GM18507 (cell line): Measurements from ENCODE around the gene HS6ST2.

ENCODE experiments used
- DNase-seq: peaks from one replicate; pipeline ENCODE4 v3.0.0; 2011; ENCODE audit warnings: low read depth; ENCODE audit not compliant: insufficient read length; ENCODE audit errors: extremely low spot score
- FAIRE-seq: peaks from 2 replicates; lab custom pipeline; 2011; peaks lifted over from hg19 to GRCh38; lab: Jason Lieb, UNC

HS6ST2 gene

DNA sequence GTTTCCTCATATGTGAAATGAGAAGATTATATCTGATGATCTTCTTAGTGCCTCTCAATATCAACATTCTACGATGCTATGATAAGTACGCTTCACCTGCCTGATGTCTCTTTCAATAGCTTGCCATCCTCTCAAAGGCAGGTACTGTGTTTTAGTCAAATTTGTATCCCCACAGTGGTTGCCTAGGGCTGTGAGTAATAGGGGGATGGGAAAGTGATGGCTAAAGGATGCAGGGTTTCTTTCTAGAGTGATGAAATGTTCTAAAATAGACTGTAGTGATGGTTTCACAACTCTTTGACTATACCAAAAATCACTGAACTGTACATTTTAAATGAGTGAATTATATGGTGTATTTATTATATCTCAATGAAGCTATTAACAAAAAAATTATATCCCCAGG is 142.8 kb downstream of the HS6ST2 start:
- DNase-seq, result no peak
- FAIRE-seq, result no peak

DNA sequence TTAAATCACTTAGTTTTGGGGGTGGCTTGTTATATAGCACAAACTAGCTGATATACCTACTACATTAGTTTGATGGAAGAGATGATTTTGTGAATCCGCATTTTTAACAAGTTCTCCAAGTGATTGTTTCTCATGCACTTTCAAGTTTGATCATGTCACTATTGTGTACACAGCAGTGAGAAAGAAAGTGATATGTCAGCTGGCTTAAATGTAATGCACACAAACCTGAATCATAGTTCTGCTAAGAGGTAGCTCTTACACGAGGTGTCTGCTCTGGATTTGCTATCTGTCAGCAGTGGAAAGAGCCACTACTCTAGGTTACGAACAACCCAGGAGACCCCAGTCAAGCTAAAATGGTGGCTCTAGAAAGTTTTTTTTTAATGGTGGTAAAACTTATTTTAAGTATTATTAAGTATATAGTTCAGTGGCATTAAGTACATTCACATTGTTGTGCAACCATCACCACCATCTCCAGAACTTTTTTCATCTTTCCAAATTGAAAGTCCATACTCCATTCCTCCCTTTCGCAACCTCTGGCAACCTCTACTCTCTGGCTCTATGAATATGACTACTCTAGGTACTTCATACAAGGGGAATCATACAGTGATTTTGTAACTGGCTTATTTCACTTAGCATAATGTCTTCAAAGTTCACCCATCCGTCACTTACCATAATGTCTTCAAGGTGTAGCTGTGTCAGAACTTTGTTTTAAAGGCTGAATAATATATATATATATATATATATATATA is 147.3 kb downstream of the HS6ST2 start:
- FAIRE-seq, result no peak
- no peak for DNase-seq

DNA sequence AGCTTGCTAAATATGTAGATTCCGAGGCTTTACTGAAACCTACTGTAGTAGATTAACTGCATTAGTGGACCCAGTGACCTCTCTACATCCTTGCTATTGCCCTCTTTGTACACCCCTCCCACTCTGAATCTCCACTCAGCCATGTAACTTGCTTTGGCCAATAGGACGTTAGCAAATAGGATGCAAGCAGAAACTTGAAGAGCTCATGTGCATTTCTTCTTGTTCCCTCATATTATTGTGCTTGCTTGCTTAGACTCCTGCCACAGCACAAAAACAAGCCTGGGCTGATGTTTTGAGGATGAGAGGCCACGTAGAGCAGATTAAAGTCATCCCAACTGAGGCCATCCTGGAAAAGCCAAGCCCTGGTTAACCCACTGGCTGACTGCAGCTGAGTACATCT is 147.9 kb downstream of the HS6ST2 start:
- DNase-seq, result no peak
- no peak for FAIRE-seq

DNA sequence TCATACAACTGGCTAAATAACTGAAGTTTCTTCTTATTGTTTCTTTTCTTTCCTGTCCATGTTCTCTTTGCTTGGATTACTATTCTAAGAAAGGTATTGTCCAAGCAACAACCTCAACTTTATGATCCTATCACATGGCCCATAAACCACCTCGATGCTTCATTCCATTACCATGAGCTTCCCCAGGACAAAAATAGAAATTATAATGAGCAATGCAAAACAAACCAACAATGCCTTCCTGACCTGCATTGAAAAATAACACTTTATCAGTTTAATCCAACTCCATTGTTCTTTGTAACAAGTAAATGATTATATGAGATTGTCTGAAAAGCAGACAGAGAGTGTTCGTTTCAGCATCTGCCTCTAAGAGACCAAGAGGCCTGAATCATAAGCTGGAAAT is 148.8 kb downstream of the HS6ST2 start:
- DNase-seq, result no peak
- no peak for FAIRE-seq

DNA sequence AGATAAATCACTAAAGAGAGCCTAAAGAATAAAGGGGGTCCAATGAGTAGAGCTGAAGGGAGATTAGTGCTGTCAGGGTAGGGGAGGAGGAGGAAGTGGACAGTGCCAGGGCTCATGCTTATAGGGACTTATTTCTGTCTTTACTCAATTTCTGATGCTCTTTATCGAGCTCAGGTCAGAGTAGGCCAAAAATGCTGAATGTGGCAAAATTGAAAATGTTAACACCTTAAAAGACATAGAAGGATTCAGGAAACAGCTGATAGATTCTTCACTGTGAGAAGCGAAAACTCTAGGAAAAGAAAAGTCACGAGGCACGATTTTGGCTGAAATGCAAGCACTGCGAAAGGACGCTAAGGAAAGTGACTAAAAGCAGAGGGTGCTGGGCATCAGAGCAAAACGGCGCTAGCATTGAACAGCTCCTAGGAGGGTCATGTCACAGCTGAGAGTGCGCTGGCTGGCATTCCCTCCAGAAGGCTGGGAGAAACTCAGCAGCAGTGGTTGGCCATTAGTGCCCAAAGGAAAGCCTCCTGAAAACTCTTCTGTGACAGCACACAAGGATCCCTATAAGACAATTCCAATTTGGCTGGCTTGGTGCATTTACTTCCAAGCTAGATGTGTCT is 150.9 kb downstream of the HS6ST2 start:
- DNase-seq, result no peak

DNA sequence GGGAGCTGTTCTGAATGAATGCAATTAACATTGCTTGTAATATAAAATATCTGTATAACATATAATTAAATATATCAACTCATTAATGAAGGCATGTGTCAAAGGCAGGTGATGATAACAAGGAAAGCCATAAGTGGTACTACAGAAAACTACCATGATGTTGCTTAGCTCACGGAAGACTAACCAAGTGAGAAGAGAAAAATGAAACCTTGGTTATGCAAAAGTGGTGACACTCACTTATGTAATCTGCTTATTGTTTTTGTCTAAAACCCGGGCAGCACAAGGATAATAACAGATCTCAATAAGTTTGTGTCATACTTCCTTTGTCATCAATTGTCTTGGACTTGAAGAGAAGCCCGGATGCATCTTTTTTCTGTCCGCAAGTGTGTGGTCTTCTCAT is 156.4 kb downstream of the HS6ST2 start:
- DNase-seq, result no peak

More for the DNA sequence above, 150.9 kb downstream of the HS6ST2 start:
- no peak for FAIRE-seq

DNA sequence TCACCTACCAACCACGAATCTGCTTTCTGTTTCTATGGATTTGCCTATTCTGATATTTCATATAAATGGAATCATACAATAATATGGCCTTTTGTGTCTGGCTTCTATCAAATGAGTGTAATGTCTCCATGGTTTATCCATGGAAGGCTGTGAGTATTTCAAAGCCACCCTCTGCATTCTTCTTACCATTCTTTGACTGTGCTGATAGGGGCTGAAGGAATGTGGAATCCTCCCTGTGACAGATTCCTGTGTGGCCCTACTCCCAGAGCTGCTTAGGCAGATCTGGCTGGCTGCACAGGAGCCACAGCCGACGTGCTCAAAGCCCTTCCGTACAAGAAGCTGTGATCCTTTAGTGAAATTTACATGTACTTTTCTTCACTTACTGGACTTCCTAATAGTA is 163.2 kb downstream of the HS6ST2 start:
- FAIRE-seq (no peak), DNase-seq (no peak)

More for the DNA sequence above, 156.4 kb downstream of the HS6ST2 start:
- FAIRE-seq, result no peak

DNA sequence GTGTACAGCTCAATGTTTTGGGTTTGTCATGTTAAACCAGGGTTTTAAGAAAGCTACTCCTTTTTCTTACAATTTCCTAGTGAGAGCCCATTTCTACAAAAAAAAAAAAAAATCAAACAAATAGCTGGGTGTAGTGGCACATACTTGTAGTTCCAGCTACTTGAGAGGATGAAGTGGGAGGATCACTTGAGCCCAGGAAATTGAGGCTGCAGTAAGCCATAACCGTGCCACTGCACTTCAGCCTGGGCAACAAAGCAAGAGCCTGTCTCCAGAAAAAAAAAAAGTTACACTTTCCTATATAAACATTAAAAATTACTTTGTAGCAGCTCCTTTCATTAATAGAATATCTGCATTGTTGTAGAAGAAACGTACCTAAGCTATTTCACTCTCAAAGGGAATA is 166.7 kb downstream of the HS6ST2 start:
- FAIRE-seq, result no peak
- no peak for DNase-seq

DNA sequence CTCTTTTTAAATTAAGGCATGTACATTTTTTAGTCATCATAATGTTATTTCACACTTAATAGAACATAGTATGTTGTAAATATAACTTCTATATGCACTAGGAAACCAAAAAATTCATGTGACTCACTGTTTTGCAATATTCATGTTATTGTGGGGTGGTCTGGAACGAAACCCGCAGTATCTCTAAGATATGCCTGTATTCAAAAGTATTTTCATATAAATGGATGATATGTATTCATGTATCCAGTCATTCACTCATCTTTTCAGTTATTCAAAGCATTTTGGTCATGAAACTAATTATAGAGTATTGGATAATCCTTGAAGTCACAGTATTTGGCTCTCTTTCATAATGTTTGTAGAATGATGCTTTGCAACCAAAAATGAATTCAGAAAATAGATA is 168.1 kb downstream of the HS6ST2 start:
- FAIRE-seq (no peak), DNase-seq (no peak)

DNA sequence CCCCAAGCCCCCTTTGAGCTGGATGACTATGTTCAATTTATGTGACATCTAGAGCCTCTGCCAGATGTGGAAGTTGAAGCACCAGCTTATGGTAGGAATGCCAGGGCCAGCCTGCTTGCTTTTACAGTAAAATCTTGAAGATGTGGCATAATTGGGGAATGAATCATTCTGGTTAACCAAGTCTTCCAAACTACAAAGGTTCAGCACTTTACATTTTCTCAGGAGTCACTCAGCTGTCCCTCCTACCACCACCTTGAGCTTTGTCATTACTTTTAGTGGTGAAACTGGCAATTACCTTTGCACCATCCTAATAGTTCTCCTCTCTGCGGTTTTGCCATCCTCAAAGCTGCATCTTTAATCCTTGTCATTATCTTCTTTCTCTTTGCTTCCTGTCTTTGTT is 172.2 kb downstream of the HS6ST2 start:
- no peak for DNase-seq

DNA sequence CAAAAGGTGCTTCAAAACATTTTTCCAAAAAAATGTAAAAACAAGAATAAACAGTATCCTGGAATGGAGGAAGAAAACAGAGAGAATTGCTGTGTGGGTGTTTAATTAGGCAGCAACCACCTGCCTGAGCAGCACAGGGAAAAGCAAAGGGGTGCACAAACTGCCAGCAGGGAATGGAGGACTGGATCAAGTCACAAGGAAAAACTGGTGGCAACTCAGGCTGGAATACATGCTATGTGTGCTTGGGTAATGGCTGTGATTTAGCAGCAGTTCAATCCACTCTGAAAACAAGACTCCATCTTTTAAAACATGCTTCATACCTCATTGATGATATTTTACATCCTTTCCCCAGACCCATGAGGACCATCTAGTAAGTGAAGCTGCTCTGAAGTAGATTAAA is 179.5 kb downstream of the HS6ST2 start:
- no peak for DNase-seq
- FAIRE-seq, result no peak

More for the DNA sequence above, 172.2 kb downstream of the HS6ST2 start:
- FAIRE-seq, result no peak

DNA sequence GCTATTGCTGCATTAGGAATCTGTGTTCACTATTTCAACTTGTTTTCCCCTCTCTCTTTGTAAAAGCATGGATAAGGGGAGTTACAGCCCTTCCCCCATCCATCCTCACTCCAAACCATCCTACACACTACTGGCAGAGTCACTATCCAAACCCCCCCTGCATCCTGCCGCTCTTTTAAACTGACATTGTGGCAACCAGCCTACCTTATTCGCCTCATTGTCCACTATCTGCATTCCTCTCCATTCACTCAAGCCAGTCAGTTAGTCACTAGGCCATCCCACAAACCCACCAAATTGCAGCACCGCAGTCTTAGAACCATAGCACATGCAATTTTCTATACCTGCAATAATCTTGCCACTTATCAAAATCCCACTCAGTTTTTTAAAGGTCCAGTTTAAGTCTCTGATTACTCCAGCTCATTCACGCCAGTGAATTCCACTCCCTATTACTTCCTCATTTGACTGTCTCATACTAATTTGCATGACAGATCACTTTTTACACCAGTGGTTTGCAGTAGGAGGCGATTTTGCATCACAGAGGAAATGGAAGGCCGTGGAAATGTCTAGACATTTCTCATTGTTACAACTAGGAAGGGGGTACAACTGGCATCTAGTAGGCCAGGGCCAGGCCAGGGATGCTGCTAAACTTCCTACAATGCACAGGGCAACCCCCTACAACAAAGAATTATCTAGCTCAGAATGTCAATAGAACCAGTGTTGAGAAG is 181.8 kb downstream of the HS6ST2 start:
- FAIRE-seq (no peak), DNase-seq (no peak)

DNA sequence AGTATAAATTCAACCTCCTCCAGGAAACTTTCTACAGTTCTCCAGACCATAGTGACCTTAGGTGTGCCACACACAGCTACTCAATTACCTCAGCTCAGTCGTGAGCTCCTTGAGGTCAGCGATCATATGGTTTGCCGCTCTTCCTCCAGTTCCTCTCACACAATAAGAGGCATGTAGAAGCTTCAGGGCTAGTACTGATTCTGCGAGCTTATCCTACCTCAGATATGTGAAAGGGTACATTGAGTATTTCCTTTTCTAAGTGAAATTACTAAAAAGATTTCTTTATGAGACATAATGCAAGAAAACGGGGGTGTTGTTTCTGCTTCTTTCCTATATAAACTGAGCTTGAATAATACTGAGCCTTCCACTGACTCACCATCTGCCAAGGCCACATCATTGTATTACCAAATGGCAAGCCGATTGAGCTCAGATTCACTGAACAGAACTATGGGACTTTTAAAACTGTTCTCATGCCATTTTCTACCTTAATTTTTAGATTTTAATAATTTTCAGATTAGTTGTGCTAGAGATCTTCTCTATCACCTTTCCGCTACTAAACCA is 183.1 kb downstream of the HS6ST2 start:
- FAIRE-seq (no peak), DNase-seq (no peak)

DNA sequence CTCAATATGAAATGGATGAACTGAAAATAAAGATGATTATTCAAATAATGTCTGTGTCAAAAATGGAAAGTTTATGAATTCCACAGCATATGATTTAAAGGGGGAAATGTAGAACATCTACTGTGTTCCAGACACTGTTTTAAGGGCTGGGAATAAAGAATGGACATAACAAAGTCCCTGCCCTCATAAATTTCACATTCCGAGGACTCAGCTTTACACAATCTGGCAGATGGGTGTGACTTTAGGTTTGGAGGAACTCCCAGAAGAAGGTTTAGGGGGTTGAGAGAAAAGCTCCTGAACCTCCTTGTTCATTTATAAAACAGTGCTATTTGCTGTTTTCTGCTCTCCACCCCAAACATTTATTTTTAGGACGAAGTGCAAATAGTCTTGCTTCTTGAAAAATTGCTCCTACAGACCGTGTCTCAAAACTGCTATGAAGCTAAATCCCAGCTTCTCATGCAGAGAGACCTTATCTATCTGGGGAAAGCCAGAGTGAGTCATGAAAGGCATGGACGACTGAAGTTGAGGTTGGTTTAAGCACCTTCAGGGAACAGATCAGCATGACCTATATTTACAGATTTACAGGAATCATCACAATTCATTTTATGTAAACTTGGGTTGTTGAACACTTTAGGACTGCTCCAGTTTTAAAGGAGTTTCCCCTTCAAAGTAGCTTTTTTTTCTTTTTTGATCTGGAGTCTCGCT is 184.3 kb downstream of the HS6ST2 start:
- no peak for FAIRE-seq
- no peak for DNase-seq

DNA sequence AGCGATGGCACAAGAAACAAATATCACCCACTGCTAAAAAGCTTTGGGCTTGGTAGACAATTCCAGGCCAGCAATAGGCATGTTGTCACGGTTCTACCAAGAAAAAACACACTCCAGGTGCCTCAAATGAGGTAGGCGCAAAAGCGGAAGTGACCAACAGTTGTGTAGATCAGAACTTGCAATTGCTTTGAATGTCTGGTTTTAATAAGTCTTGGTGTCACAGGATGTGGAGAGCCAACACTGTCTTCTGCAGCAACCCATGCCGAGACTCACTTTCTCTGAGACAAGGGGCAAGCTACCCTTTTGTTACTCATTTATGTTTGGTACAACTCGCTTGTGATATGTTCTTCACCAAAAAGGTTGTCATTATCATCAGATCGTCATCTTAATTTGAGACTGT is 188.8 kb downstream of the HS6ST2 start:
- DNase-seq (no peak), FAIRE-seq (no peak)

DNA sequence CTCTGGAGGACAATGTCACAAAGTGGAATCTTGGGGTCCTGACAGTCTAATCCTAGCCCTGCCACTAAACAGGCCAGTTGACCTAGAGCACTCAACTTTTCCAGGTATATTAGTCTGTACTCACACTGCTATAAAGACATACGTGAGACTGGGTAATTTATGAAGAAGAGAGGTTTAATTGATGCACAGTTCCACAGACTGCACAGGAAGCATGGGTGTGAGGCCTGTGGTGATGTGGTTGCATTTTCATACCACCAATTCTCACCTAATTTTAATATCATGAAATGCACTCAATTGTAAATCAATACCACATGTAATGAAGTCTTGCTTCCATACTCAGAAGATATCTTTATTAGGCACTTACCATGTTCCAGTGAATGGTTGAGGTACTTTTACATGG is 192.0 kb downstream of the HS6ST2 start:
- FAIRE-seq (no peak), DNase-seq (no peak)

DNA sequence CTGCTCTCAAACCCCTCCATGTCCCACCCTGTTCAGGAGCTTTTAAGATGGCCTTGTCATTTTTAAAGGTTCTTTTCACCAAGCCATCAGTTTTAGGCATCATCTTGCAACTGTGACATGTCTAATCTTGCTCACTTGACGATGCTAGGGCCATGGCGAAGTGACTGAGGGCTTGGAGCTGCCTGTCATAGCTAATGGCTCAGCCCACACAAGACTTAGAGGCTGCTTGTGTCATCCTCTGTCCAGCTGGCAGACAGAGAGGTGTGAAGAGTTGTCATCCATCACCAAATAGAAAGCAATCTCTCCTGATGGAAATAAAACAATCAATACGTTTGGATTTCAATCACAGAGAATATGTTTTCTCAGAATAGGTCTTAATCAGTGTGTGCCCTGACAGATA is 194.9 kb downstream of the HS6ST2 start:
- DNase-seq (no peak), FAIRE-seq (no peak)

DNA sequence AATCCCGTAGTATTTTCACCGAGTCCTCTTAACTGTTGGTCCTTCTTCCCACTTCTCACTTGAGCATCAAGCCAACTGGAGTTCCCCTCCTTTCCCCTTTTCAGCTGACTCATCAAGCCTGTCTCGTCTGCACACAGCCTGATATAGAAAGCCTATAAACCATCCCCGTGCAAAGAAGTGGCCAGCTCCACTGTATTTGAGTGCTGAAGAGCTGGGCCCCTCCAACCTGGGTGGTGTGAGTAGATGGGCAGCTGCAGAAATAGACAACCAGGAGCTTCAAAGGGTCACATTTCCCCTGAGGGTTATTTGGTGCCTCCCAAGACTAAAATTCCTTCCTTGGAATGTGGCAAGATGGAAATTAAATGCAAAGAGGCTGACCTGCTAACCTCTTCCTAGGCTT is 199.7 kb downstream of the HS6ST2 start:
- FAIRE-seq (no peak), DNase-seq (no peak)

DNA sequence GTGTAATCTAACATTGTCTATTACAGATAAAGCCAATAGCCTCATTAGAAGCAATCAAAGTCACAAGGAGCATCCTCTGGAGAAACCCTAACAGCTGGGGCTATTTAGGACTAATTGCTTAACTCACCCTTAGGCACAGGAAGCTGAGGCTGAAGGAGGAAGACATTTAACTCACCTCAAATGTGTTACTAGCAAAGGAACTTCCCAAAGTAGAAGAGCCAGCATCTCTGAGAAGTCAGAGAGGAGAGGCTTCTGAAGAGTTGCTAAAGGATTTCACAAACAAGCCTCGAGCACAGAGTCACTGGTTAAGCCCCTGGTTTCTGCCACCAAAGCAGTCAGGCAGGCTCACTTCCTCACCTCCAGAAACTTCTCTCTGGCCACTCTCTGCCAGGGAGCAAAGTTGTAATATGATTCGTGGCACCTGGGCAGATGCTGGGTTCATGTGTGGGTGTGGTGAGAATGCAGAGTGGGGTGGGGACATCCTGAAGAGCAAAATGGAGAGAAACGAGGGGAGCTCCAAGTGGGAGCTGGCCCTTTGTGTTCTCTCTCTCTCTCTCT is 201.3 kb downstream of the HS6ST2 start:
- FAIRE-seq (no peak), DNase-seq (no peak)

DNA sequence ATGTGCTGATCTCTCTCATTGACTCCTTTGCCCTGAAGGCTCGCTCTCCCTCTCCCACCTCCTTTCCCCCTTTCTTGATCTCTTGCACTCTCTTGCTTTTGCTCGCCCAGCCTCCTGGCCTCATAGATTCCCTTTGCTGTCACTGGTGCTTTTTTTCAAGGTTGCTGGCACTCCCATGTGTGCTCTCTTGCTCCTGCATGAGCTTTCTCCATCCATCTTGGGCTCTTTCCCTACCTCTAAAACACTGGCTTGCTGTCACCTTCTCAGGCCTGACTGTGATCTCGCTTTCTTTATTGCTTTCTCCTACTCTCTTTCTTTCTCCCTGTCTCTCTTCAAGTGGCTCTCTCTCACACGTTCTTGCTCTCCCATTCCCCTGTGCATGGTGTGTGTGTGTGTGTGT is 202.0 kb downstream of the HS6ST2 start:
- DNase-seq, result no peak
- FAIRE-seq, result no peak
